H1 (cell line): ENCODE results near the gene IRAK1BP1.

ENCODE experiments used
- CHD2 ChIP-seq: IDR thresholded peaks from 2 replicates; pipeline ENCODE4 v1.6.1; 2012; ENCODE audit warnings: low read length, improper control_type of control experiment
- EZH2 ChIP-seq: fragments of 200-600 bp; sonication (generic); IDR thresholded peaks from 2 replicates; pipeline ENCODE4 v1.7.1; 2012; ENCODE audit warnings: low read depth, mild to moderate bottlenecking, moderate library complexity, low read length, inconsistent platforms; ENCODE audit not compliant: severe bottlenecking
- POLR2A ChIP-seq, 2 experiments: IDR thresholded peaks; 1 replicate in 1 of 2; 2 replicates in 1 of 2; pipeline ENCODE4 v1.6.1; 2011; ENCODE audit warnings: low read depth in 2 of 2, low read length in 2 of 2, mild to moderate bottlenecking in 2 of 2; ENCODE audit errors: control extremely low read depth in 1 of 2
- POLR2AphosphoS5 ChIP-seq: IDR thresholded peaks from 2 replicates; pipeline ENCODE4 v1.6.1; 2011; ENCODE audit warnings: low read depth, low read length
- POU5F1 ChIP-seq: IDR thresholded peaks from 2 replicates; pipeline ENCODE4 v1.6.1; 2011; ENCODE audit warnings: low read depth, mild to moderate bottlenecking, low read length, moderate library complexity
- SIN3A ChIP-seq, 2 experiments: IDR thresholded peaks in 1 of 2; conservative IDR thresholded peaks in 1 of 2; 2 replicates each; pipeline ENCODE4 v1.6.1; 2011 to 2012; ENCODE audit warnings: low read length in 2 of 2, improper control_type of control experiment in 1 of 2, low read depth in 1 of 2, mild to moderate bottlenecking in 1 of 2
- TAF1 ChIP-seq: IDR thresholded peaks from 2 replicates; pipeline ENCODE4 v1.6.1; 2011; ENCODE audit warnings: mild to moderate bottlenecking, low read depth, low read length
- TF ChIP-seq, protein P1 (sequence below): IDR thresholded peaks from 2 replicates; pipeline ENCODE4 v1.6.1; 2012; ENCODE audit warnings: inconsistent platforms
- TF ChIP-seq, protein P2 (sequence below), 3 experiments: IDR thresholded peaks; 1 replicate in 2 of 3; 2 replicates in 1 of 3; pipeline versions ENCODE4 v1.5.1 to v1.6.1; 2011; ENCODE audit warnings: low read length in 3 of 3, mild to moderate bottlenecking in 3 of 3, inconsistent platforms in 2 of 3, low read depth in 1 of 3, moderate library complexity in 1 of 3; ENCODE audit not compliant: insufficient read depth in 1 of 3; ENCODE audit errors: control extremely low read depth in 1 of 3
- TF ChIP-seq, protein P3 (sequence below): IDR thresholded peaks from 2 replicates; pipeline ENCODE4 v1.6.1; 2012; ENCODE audit warnings: low read length, inconsistent platforms
- TF ChIP-seq, protein P4 (sequence below): IDR thresholded peaks from 2 replicates; pipeline ENCODE4 v1.6.1; 2011; ENCODE audit warnings: low read length, improper control_type of control experiment

DNA sequence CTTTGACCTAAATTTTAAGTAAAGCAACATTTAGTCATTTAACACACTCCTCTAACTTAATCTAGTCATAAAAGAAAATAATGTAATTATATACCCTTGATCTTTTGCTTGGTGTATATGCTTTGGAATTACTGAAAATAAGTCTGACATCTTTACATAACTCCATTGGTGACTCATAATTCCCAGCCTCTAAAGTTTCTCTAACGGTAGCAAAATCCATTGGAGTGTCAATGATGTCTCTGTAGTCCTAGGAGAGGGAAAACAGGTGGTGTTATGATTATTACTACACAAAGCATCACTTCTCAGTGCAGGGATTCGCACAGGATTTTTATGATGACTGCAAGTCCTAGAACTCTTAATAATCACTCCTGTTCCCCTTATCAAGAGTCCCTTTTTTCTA lies 80.2 kb downstream of the IRAK1BP1 start:
- TF ChIP-seq, protein P1, sequence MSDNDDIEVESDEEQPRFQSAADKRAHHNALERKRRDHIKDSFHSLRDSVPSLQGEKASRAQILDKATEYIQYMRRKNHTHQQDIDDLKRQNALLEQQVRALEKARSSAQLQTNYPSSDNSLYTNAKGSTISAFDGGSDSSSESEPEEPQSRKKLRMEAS = no peak
- TF ChIP-seq, protein P2, sequence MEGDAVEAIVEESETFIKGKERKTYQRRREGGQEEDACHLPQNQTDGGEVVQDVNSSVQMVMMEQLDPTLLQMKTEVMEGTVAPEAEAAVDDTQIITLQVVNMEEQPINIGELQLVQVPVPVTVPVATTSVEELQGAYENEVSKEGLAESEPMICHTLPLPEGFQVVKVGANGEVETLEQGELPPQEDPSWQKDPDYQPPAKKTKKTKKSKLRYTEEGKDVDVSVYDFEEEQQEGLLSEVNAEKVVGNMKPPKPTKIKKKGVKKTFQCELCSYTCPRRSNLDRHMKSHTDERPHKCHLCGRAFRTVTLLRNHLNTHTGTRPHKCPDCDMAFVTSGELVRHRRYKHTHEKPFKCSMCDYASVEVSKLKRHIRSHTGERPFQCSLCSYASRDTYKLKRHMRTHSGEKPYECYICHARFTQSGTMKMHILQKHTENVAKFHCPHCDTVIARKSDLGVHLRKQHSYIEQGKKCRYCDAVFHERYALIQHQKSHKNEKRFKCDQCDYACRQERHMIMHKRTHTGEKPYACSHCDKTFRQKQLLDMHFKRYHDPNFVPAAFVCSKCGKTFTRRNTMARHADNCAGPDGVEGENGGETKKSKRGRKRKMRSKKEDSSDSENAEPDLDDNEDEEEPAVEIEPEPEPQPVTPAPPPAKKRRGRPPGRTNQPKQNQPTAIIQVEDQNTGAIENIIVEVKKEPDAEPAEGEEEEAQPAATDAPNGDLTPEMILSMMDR (IDR thresholded peaks at IDR 0.05; ENCODE audit: control extremely low read depth in 1 of 3, insufficient read depth in 1 of 3, low read depth in 1 of 3, low read length in 3 of 3) = no peak
- TF ChIP-seq POLR2AphosphoS5 (no peak), POLR2A (IDR thresholded peaks at IDR 0.05; ENCODE audit: control extremely low read depth in 1 of 2, low read depth in 2 of 2, low read length in 2 of 2) (no peak), SIN3A (conservative IDR thresholded peaks at IDR 0.05 in 1 of 2, IDR thresholded peaks at IDR 0.05 in 1 of 2; ENCODE audit: low read depth in 1 of 2, low read length in 2 of 2) (no peak), EZH2 (no peak), POU5F1 (no peak), CHD2 (no peak), TAF1 (no peak)
- TF ChIP-seq, protein P3, sequence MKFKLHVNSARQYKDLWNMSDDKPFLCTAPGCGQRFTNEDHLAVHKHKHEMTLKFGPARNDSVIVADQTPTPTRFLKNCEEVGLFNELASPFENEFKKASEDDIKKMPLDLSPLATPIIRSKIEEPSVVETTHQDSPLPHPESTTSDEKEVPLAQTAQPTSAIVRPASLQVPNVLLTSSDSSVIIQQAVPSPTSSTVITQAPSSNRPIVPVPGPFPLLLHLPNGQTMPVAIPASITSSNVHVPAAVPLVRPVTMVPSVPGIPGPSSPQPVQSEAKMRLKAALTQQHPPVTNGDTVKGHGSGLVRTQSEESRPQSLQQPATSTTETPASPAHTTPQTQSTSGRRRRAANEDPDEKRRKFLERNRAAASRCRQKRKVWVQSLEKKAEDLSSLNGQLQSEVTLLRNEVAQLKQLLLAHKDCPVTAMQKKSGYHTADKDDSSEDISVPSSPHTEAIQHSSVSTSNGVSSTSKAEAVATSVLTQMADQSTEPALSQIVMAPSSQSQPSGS = no peak
- TF ChIP-seq, protein P4, sequence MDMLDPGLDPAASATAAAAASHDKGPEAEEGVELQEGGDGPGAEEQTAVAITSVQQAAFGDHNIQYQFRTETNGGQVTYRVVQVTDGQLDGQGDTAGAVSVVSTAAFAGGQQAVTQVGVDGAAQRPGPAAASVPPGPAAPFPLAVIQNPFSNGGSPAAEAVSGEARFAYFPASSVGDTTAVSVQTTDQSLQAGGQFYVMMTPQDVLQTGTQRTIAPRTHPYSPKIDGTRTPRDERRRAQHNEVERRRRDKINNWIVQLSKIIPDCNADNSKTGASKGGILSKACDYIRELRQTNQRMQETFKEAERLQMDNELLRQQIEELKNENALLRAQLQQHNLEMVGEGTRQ = no peak
